MCF 10A (cell line): ENCODE measurements around the gene COX6A2. TPM values are rescaled to one million over a fixed set of nuclear protein-coding genes. Genes with fewer than 3 reads are reported as not detected.
A peak's percentile ranks its signal among the peaks of the same experiment; 100 is the strongest.

Experiments used
- BruUV-seq: library from RNA; stranded (reverse); fragments of 400-500 nt; replicated peaks from 2 replicates; lab custom pipeline; 2021; lab: Mats Ljungman, UMichigan
- CTCF ChIA-PET: fragments of 300-600 bp; sonication (Branson Sonifier 250); formaldehyde crosslinking; extraction: SDS; loops from one replicate; lab custom pipeline; 2021; ENCODE audit warnings: antibody characterized with exemption, inconsistent platforms; lab: Yijun Ruan, JAX
- POLR2A ChIA-PET: fragments of 300-600, 350-650 bp; sonication (Branson Sonifier 250); formaldehyde crosslinking; extraction: SDS; loops from one replicate; lab custom pipeline; 2020; ENCODE audit warnings: antibody characterized with exemption, inconsistent platforms; lab: Yijun Ruan, JAX
- DNase-seq: peaks from one replicate; pipeline ENCODE4 v3.0.0-alpha.2; 2018; ENCODE audit not compliant: unreplicated experiment
- H3K27ac Mint-ChIP-seq: one replicate; pipeline ENCODE4 v1.8.0; 2022; ENCODE audit warnings: mild to moderate bottlenecking, low read depth, mixed read lengths; ENCODE audit not compliant: unreplicated experiment
- H3K27me3 Mint-ChIP-seq: one replicate; pipeline ENCODE4 v1.8.0; 2022; ENCODE audit warnings: mixed read lengths; ENCODE audit not compliant: insufficient read depth, unreplicated experiment
- H3K36me3 Mint-ChIP-seq: one replicate; pipeline ENCODE4 v1.8.0; 2022; ENCODE audit warnings: mild to moderate bottlenecking, moderate library complexity, mixed read lengths; ENCODE audit not compliant: insufficient read depth, unreplicated experiment
- H3K4me1 Mint-ChIP-seq: one replicate; pipeline ENCODE4 v1.8.0; 2022; ENCODE audit warnings: mixed read lengths; ENCODE audit not compliant: insufficient read depth, unreplicated experiment
- H3K4me3 Mint-ChIP-seq: one replicate; pipeline ENCODE4 v1.8.0; 2022; ENCODE audit warnings: mild to moderate bottlenecking, moderate library complexity, mixed read lengths; ENCODE audit not compliant: unreplicated experiment
- H3K9me3 Mint-ChIP-seq: one replicate; pipeline ENCODE4 v1.8.0; 2022; ENCODE audit warnings: mixed read lengths; ENCODE audit not compliant: unreplicated experiment
- CTCF ChIP-seq: fragments of 200-600 bp; IDR thresholded peaks from one replicate; pipeline ENCODE4 v1.8.0; 2022; ENCODE audit warnings: antibody characterized with exemption, mild to moderate bottlenecking; ENCODE audit not compliant: unreplicated experiment
- intact Hi-C: fragments of 100-400 bp; cut with micrococcal nuclease; formaldehyde crosslinking; loops from 2 replicates; pipeline ENCODE4 v1.14.1; 2022
- total RNA-seq: library from RNA; stranded (reverse); gene quantifications from 2 replicates; pipeline ENCODE4 v1.2.3, GENCODE V29; 2022

The COX6A2 gene
- total RNA-seq, 1 experiment from 2014 or later: not detected

- DNase-seq: no peak
- H3K4me3 Mint-ChIP-seq: peak overlapping the region; percentile 91
- TF ChIP-seq CTCF: no peak
- H3K27me3 Mint-ChIP-seq: no peaks in the 10 kb centered on the region
- ChIA-PET POLR2A (no interaction called here), CTCF (interaction anchor here (3.5 kb wide), 1 partner anchor 13 kb away, joined by 14 read pairs; no protein-coding TSS in a partner anchor)
- H3K27ac Mint-ChIP-seq: peak overlapping the region; percentile 22
- peaks cover 22% of the 10 kb centered on the region for H3K4me1 Mint-ChIP-seq
- no peaks in the 10 kb centered on the region for H3K9me3 Mint-ChIP-seq
- peaks cover 11% of the 10 kb centered on the region for H3K36me3 Mint-ChIP-seq
- BruUV-seq: no TSS peak
- intact Hi-C loops: no loop called here
Measured at GRCh38 chr16:31473264-31473984, 45.3 kb upstream of the COX6A2 start.

DNA sequence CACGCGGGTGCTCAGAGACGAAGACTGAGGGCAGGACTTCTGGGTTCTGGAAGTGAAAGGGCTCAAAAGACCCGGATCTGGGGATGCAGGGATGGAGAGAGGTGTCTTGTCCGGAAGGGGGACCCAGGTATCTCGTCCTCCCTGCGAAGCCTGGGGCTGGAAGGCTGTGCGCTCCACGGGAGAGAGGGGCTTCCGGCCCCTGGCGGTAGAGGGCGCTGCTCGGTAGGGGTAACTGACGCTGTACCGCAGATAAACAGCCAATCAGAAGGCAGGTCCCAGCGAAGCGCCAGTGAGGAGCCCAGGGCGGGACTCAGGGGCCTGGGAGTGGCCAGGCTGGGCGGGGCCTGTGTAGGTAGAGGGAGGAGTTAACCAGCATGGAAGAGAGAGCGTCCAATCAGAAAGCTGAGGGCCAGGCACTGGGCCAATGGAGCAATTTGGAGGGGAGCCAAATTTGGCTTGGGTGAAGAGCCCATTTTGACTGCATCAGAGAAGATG lies 44.6 kb upstream of the COX6A2 start:
- intact Hi-C loops: no loop called here
- Mint-ChIP-seq H3K4me3 (peak overlapping the region; percentile 91), H3K27me3 (no peaks in the 10 kb centered on the region), H3K36me3 (peaks cover 6% of the 10 kb centered on the region), H3K27ac (peak overlapping the region; percentile 89), H3K9me3 (no peaks in the 10 kb centered on the region), H3K4me1 (peaks cover 22% of the 10 kb centered on the region)
- ChIA-PET POLR2A (no interaction called here), CTCF (interaction anchor here (1.1 to 3.5 kb wide), 2 partner anchors 12 to 34 kb away, joined by 5 to 14 read pairs; no protein-coding TSS in a partner anchor)
- BruUV-seq: no TSS peak
- TF ChIP-seq CTCF: peak; percentile 56
- peak; percentile 88 for DNase-seq

DNA sequence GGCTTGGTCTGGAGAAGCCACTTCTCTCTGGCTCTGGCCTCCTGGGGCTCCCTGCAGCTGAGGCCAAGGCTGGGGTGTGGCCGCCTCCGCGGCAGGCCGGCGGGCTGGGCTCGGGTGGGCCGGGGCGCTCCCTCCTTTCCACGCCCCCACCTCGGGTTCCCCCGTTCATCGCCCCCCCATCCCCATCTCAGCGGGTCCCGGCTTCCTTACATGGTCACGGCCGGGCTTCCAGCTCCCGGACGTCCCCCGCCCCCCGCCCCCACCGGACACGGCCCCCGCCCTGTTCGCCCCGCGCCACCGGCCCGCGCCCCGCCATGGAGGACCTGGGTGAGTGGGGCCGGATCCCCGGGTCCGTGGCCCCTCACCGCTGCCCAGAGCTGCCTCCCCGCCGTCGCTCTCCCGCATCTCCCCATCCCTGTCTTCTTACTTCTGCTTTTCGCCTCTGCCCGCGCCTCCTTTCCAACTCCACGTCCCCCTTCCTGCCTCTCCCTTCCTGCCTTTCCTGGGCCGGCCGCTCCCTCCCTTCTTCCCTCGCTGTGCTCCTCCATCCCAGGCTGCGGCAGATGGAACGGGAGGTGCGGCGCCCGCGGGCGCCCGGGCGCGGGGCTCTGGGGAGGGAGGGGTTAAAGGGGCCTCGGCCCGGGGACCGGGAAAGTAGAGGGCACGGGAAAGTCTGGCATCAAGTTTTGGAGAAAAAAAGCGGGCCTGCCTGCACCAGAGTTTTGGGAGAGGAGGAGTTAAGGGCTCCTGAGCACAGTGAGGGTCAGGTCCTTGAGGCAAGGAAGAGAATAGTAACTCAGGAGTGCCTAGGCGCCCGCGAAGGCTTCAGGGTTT lies 43.9 kb upstream of the COX6A2 start, which contains the start of gene TGFB1I1:
TSS of gene TGFB1I1 (plus strand) at position 278 of the 834 bp plus-strand sequence. CDS start at position 315, 37 bp downstream.
- Mint-ChIP-seq H3K4me3 (peak within 1 kb of the TSS; percentile 91), H3K36me3 (no peaks in the 10 kb centered on the region), H3K27me3 (no peaks in the 10 kb centered on the region), H3K4me1 (peaks cover 22% of the 10 kb centered on the region), H3K27ac (peak within 1 kb of the TSS; percentile 89), H3K9me3 (no peaks in the 10 kb centered on the region)
- ChIA-PET CTCF (interaction anchor here (0.5 to 3.5 kb wide), 3 partner anchors 11 to 35 kb away, joined by 4 to 14 read pairs (median 5); no protein-coding TSS in a partner anchor), POLR2A (interaction anchor here (1.3 kb wide), 1 partner anchor 13 kb away, joined by 5 read pairs; the partner anchor contains the start of gene ARMC5)
- TF ChIP-seq CTCF: no peak
- no TSS peak for BruUV-seq
- DNase-seq: peak; percentile 55
- intact Hi-C loops: no loop called here
